ENCODE results near the gene TMBIM1. TPM values are rescaled to one million over a fixed set of nuclear protein-coding genes. Genes with fewer than 3 reads are reported as not detected.

The TMBIM1 gene
- total and polyA plus RNA-seq, 8 donors = 94.6 to 318 (median 129) TPM

- H3K4me1 ChIP-seq = peaks cover 31 to 84% (median 70%) of the 10 kb centered on the region in 4 donors
- intact Hi-C loops (cut with DNase I; ENCODE audit: low total_unique reads) = no loop called here
- DNase-seq = peak; percentile 90 to 96
- WGBS, 5 donors = 9 to 21% (median 16%) methylated on average over 17 to 18 of the region's 18 CpGs
- TF ChIP-seq POLR2AphosphoS5 (IDR thresholded peaks at IDR 0.05) = peak; percentile 52 to 93 (median 78)
- TF ChIP-seq POLR2A (IDR thresholded peaks at IDR 0.05) = no peak
- TF ChIP-seq CTCF (IDR thresholded peaks at IDR 0.05) = peak in 5 of 7 experiments; percentile 72 to 96 (median 90)
- TF ChIP-seq EP300 (IDR thresholded peaks at IDR 0.05) = no peak
- peak overlapping the region; percentile 75 to 99 (median 85) for H3K27ac ChIP-seq
- H3K4me3 ChIP-seq = peak overlapping the region in 2 of 4 donors; percentile 17 to 79
- no peaks in the 10 kb centered on the region for H3K9me3 ChIP-seq
- H3K27me3 ChIP-seq = no peaks in the 10 kb centered on the region
- peaks cover 42 to 49% (median 48%) of the 10 kb centered on the region in 4 donors for H3K36me3 ChIP-seq
These were observed 19.6 kb downstream of the TMBIM1 start for GRCh38 chr2:218272531-218273212.

GRCh38 chr2:218271865-218272530 lies 20.3 kb downstream of the TMBIM1 start:
- WGBS, 5 donors = 25 to 35% (median 32%) methylated on average over 5 of the region's 5 CpGs
- no peak for TF ChIP-seq EP300 (IDR thresholded peaks at IDR 0.05)
- no peak for TF ChIP-seq CTCF (IDR thresholded peaks at IDR 0.05)
- Histone ChIP-seq H3K4me1 (peaks cover 31 to 84% (median 70%) of the 10 kb centered on the region in 4 donors), H3K27ac (peak overlapping the region; percentile 75 to 99 (median 85)), H3K9me3 (no peaks in the 10 kb centered on the region), H3K4me3 (peak overlapping the region in 2 of 4 donors; percentile 79 to 88), H3K27me3 (no peaks in the 10 kb centered on the region), H3K36me3 (peaks cover 37 to 49% (median 48%) of the 10 kb centered on the region in 4 donors)
- no peak for DNase-seq
- intact Hi-C loops (cut with DNase I; ENCODE audit: low total_unique reads) = no loop called here

- peak in 1 of 2 donors; percentile 73 for DNase-seq
- H3K36me3 ChIP-seq = peaks cover 37 to 49% (median 48%) of the 10 kb centered on the region in 4 donors
- peaks cover 31 to 88% (median 72%) of the 10 kb centered on the region in 4 donors for H3K4me1 ChIP-seq
- intact Hi-C loops (cut with DNase I; ENCODE audit: low total_unique reads) = no loop called here
- no peaks in the 10 kb centered on the region for H3K9me3 ChIP-seq
- TF ChIP-seq POLR2AphosphoS5 (IDR thresholded peaks at IDR 0.05) = no peak
- H3K4me3 ChIP-seq = peak overlapping the region; percentile 70 to 88 (median 82)
- H3K27me3 ChIP-seq = no peaks in the 10 kb centered on the region
- peak overlapping the region; percentile 74 to 99 (median 85) for H3K27ac ChIP-seq
- 22 to 41% (median 30%) methylated on average over 4 of the region's 4 CpGs for WGBS, 5 donors
These were observed 20.9 kb downstream of the TMBIM1 start for GRCh38 chr2:218271487-218271797.

- intact Hi-C loops (cut with DNase I; ENCODE audit: low total_unique reads) = no loop called here
- Histone ChIP-seq H3K36me3 (peaks cover 37 to 49% (median 48%) of the 10 kb centered on the region in 4 donors), H3K4me3 (peak overlapping the region; percentile 70 to 88 (median 82)), H3K9me3 (no peaks in the 10 kb centered on the region), H3K27me3 (no peaks in the 10 kb centered on the region), H3K27ac (peak overlapping the region; percentile 74 to 99 (median 85)), H3K4me1 (peaks cover 32 to 88% (median 76%) of the 10 kb centered on the region in 4 donors)
- TF ChIP-seq POLR2AphosphoS5 (IDR thresholded peaks at IDR 0.05) (peak in 2 of 3 donors; percentile 14 to 27), POLR2A (IDR thresholded peaks at IDR 0.05) (no peak)
- 2 to 7% (median 4%) methylated on average over 19 to 23 of the region's 23 CpGs for WGBS, 5 donors
- DNase-seq = peak in 1 of 2 donors; percentile 51
These were observed 21.4 kb downstream of the TMBIM1 start for GRCh38 chr2:218270721-218271486.

Measured in stomach (tissue), 9 donors.